Skin of body (tissue), 2 donors: ENCODE measurements around the gene HLA-DQA1. TPM values are rescaled to one million over a fixed set of nuclear protein-coding genes. Genes with fewer than 3 reads are reported as not detected.
"Not testable (repeated sequence)": the region's sequence is repeated elsewhere in the genome, so short reads cannot be mapped to it uniquely, and the experiment has no call there.

Experiments
- DNase-seq: peaks from one replicate; lab custom pipeline; 2025; lab: John Stamatoyannopoulos, UW
- total RNA-seq: library from RNA; depleted of rRNA; stranded (reverse); fragments of >200 nt; gene quantifications from one replicate; pipeline ENCODE4 v1.2.3, GENCODE V29; 2014

The HLA-DQA1 gene
- total RNA-seq, 1 donor from 2014 or later: 3.2 TPM

GRCh38 chr6:32658268-32658897, 21.2 kb downstream of the HLA-DQA1 start:
- DNase-seq: no peak

GRCh38 chr6:32659856-32660595, 22.8 kb downstream of the HLA-DQA1 start:
- DNase-seq: no peak

GRCh38 chr6:32662099-32662498, 24.9 kb downstream of the HLA-DQA1 start:
- no peak for DNase-seq

- no peak for DNase-seq
Measured at GRCh38 chr6:32662836-32663235, 25.6 kb downstream of the HLA-DQA1 start.

- no peak for DNase-seq
Measured at GRCh38 chr6:32664354-32664753, 27.1 kb downstream of the HLA-DQA1 start.

- DNase-seq: no peak
Measured at GRCh38 chr6:32664827-32665362, 27.7 kb downstream of the HLA-DQA1 start.

GRCh38 chr6:32665661-32666060, 28.5 kb downstream of the HLA-DQA1 start:
- DNase-seq: no peak

GRCh38 chr6:32666420-32667300, 29.5 kb downstream of the HLA-DQA1 start, which contains the start of gene HLA-DQB1:
Gene HLA-DQB1 (minus strand): TSS chr6:32666657. CDS start chr6:32666607, 50 bp downstream.
- no peak for DNase-seq

- no peak for DNase-seq
Measured at GRCh38 chr6:32668226-32668747, 31.1 kb downstream of the HLA-DQA1 start.

GRCh38 chr6:32669240-32669639, 32.0 kb downstream of the HLA-DQA1 start:
- DNase-seq: no peak

GRCh38 chr6:32669893-32670292, 32.7 kb downstream of the HLA-DQA1 start:
- DNase-seq: no peak

- not testable (repeated sequence) for DNase-seq
Measured at GRCh38 chr6:32671908-32672307, 34.7 kb downstream of the HLA-DQA1 start.

- not testable (repeated sequence) for DNase-seq
Measured at GRCh38 chr6:32674123-32674522, 36.9 kb downstream of the HLA-DQA1 start.

GRCh38 chr6:32679492-32679891, 42.3 kb downstream of the HLA-DQA1 start:
- no peak for DNase-seq

- DNase-seq: no peak
Measured at GRCh38 chr6:32680055-32680454, 42.8 kb downstream of the HLA-DQA1 start.

GRCh38 chr6:32684246-32684645, 47.0 kb downstream of the HLA-DQA1 start:
- DNase-seq: no peak

- DNase-seq: no peak
Measured at GRCh38 chr6:32685603-32686002, 48.4 kb downstream of the HLA-DQA1 start.

- DNase-seq: no peak
Measured at GRCh38 chr6:32689531-32690501, 52.6 kb downstream of the HLA-DQA1 start.

GRCh38 chr6:32692019-32692418, 54.8 kb downstream of the HLA-DQA1 start:
- DNase-seq: no peak
